K562 (cell line): ENCODE data around the gene TRAPPC4. TPM values are rescaled to one million over a fixed set of nuclear protein-coding genes. Genes with fewer than 3 reads are reported as not detected.

Experiments
- BHLHE40 ChIP-seq: IDR thresholded peaks from 2 replicates; pipeline ENCODE4 v1.6.1; 2011; ENCODE audit warnings: low read length, improper control_type of control experiment
- CBX5 ChIP-seq: IDR thresholded peaks from 2 replicates; pipeline ENCODE4 v1.6.1; 2014; ENCODE audit warnings: low read depth, borderline replicate concordance
- ELF2 ChIP-seq: fragments of 250-450 bp; sonication (Bioruptor Pico); IDR thresholded peaks from 2 replicates; pipeline ENCODE4 v1.5.0; 2021; ENCODE audit warnings: mild to moderate bottlenecking
- HIVEP1 ChIP-seq: fragments of 250-450 bp; sonication (Bioruptor Pico); IDR thresholded peaks from 2 replicates; pipeline ENCODE4 v1.4.0; 2020; ENCODE audit warnings: mild to moderate bottlenecking
- HNRNPUL1 ChIP-seq: fragments of 200-400 bp; formaldehyde crosslinking; IDR thresholded peaks from 2 replicates; pipeline ENCODE4 v1.6.1; 2017; ENCODE audit warnings: low read length
- MAZ ChIP-seq, 2 experiments: fragments of 450-650 bp in 1 of 2; sonication (generic) in 1 of 2; formaldehyde crosslinking; IDR thresholded peaks in 1 of 2; conservative IDR thresholded peaks in 1 of 2; 2 replicates each; pipeline versions ENCODE4 v1.4.0 to v1.5.0; 2020; ENCODE audit warnings: mild to moderate bottlenecking in 1 of 2, missing genetic modification reagents in 1 of 2
- NFIC ChIP-seq: fragments of 450-650 bp; IDR thresholded peaks from 2 replicates; pipeline ENCODE4 v1.6.1; 2017; ENCODE audit warnings: mild to moderate bottlenecking, inconsistent platforms
- PCBP1 ChIP-seq: fragments of 200-400 bp; formaldehyde crosslinking; IDR thresholded peaks from 2 replicates; pipeline ENCODE4 v1.6.1; 2018; ENCODE audit warnings: mild to moderate bottlenecking, low read depth, low read length; ENCODE audit not compliant: poor library complexity, severe bottlenecking
- PHF21A ChIP-seq: fragments of 450-650 bp; IDR thresholded peaks from 2 replicates; pipeline ENCODE4 v1.6.1; 2017; ENCODE audit warnings: low read depth, borderline replicate concordance
- POLR2A ChIP-seq: fragments of 450-650 bp; conservative IDR thresholded peaks from 2 replicates; pipeline ENCODE4 v1.6.1; 2016
- RB1 ChIP-seq: fragments of 450-650 bp; IDR thresholded peaks from 2 replicates; pipeline ENCODE4 v1.6.1; 2017; ENCODE audit warnings: low read depth, mild to moderate bottlenecking
- SAFB2 ChIP-seq: fragments of 200-400 bp; formaldehyde crosslinking; IDR thresholded peaks from 2 replicates; pipeline ENCODE4 v1.6.1; 2018; ENCODE audit warnings: borderline replicate concordance, low read length, low read depth, moderate library complexity; ENCODE audit not compliant: severe bottlenecking
- SMARCE1 ChIP-seq: fragments of 450-650 bp; IDR thresholded peaks from 2 replicates; pipeline ENCODE4 v1.7.1; 2016; ENCODE audit warnings: mild to moderate bottlenecking
- TOE1 ChIP-seq, 2 experiments: fragments of 450-650 bp in 1 of 2; sonication (generic) in 1 of 2; formaldehyde crosslinking in 1 of 2; IDR thresholded peaks; 2 replicates each; pipeline versions ENCODE4 v1.7.1 to v1.8.0; 2016 to 2022; ENCODE audit warnings: borderline replicate concordance in 2 of 2, mild to moderate bottlenecking in 2 of 2, antibody characterized with exemption in 1 of 2, inconsistent platforms in 1 of 2, low read depth in 1 of 2, missing genetic modification reagents in 1 of 2, moderate library complexity in 1 of 2
- ZBTB17 ChIP-seq: fragments of 450-650 bp; formaldehyde crosslinking; IDR thresholded peaks from 2 replicates; pipeline ENCODE4 v1.4.0; 2020; ENCODE audit warnings: mild to moderate bottlenecking
- ZNF12 ChIP-seq: sonication (generic); formaldehyde crosslinking; IDR thresholded peaks from 2 replicates; pipeline ENCODE4 v1.4.0; 2020; ENCODE audit warnings: mild to moderate bottlenecking, missing genetic modification reagents
- ZNF311 ChIP-seq: fragments of 250-450 bp; sonication (Bioruptor Pico); IDR thresholded peaks from 2 replicates; pipeline ENCODE4 v1.4.0; 2020; ENCODE audit warnings: mild to moderate bottlenecking, moderate library complexity
- ZNF384 ChIP-seq: IDR thresholded peaks from 2 replicates; pipeline ENCODE4 v1.6.1; 2012; ENCODE audit warnings: low read depth, low read length, improper control_type of control experiment
- ZNF561 ChIP-seq: fragments of 450-650 bp; formaldehyde crosslinking; conservative IDR thresholded peaks from 2 replicates; pipeline ENCODE4 v1.4.0; 2020; ENCODE audit warnings: mild to moderate bottlenecking, moderate library complexity
- ZSCAN29 ChIP-seq: fragments of 450-650 bp; IDR thresholded peaks from 2 replicates; pipeline ENCODE4 v1.6.1; 2017
- polyA plus RNA-seq, 8 experiments: library from polyadenylated mRNA; depleted of rRNA in 4 of 8; stranded (reverse) in 5 of 8; unstranded in 3 of 8; fragments of >200 nt; fragmentation: Nextera tagmentation in 2 of 8; fragmentation: Illumina TruSeq in 1 of 8; extraction: Ambion mirVana in 2 of 8; extraction: Trizol in 1 of 8; gene quantifications; 2 replicates each; pipeline versions ENCODE4 v1.2.1 to v1.2.3, GENCODE V29; 2011 to 2014; ENCODE audit warnings: inconsistent platforms in 1 of 8, missing spikeins in 1 of 8
- total RNA-seq, 7 experiments: library from RNA; depleted of rRNA in 6 of 7; stranded (reverse); fragments of >200 nt in 6 of 7; fragmentation: Illumina TruSeq in 2 of 7; extraction: Trizol in 2 of 7; gene quantifications; 2 replicates each; pipeline versions ENCODE4 v1.2.1 to v1.2.3, GENCODE V29; 2011 to 2021; ENCODE audit warnings: low replicate concordance in 1 of 7
- TF ChIP-seq, protein P1 (sequence below), 2 experiments: fragments of 150-350 bp in 1 of 2; IDR thresholded peaks; 2 replicates each; pipeline ENCODE4 v1.6.1; 2012 to 2016; ENCODE audit warnings: low read depth in 2 of 2, low read length in 2 of 2, mild to moderate bottlenecking in 1 of 2, moderate library complexity in 1 of 2
- TF ChIP-seq, protein P2 (sequence below): fragments of 200-800 bp; sonication (Bioruptor generic); IDR thresholded peaks from 2 replicates; pipeline ENCODE4 v1.6.1; 2017; ENCODE audit warnings: missing genetic modification characterization, missing compliant biosample characterization
- TF ChIP-seq, protein P3 (sequence below), 2 experiments: IDR thresholded peaks in 1 of 2; conservative IDR thresholded peaks in 1 of 2; 2 replicates each; pipeline ENCODE4 v1.6.1; 2016; ENCODE audit warnings: low read depth in 2 of 2, mild to moderate bottlenecking in 1 of 2, missing compliant biosample characterization in 1 of 2, missing genetic modification characterization in 1 of 2, moderate library complexity in 1 of 2

TRAPPC4 gene
- total and polyA plus RNA-seq, 9 of the 15 experiments (the other 6 are each of a cell fraction or from before 2014, with no cell fraction given): 121 to 524 (median 142) TPM

DNA sequence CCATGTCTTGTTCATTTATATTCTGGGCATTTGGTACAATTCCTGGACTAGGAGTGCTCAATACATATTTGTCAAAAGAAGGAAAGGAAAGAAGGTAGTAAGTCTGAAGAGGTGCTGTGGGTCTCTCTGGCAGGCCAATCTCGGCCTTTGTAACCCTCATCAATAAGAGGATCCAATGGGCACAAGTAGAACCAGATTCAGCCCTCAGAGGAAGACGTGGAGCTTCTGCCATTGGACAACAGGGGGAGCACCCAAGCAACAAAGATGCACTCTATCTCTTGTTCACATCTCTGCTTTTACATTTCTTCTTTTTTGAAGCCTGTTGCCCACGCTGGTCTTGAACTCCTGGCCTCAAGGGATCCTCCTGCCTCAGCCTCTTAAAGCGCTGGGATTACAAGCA, 46.8 kb downstream of the TRAPPC4 start (continued):
- TF ChIP-seq, protein P1, sequence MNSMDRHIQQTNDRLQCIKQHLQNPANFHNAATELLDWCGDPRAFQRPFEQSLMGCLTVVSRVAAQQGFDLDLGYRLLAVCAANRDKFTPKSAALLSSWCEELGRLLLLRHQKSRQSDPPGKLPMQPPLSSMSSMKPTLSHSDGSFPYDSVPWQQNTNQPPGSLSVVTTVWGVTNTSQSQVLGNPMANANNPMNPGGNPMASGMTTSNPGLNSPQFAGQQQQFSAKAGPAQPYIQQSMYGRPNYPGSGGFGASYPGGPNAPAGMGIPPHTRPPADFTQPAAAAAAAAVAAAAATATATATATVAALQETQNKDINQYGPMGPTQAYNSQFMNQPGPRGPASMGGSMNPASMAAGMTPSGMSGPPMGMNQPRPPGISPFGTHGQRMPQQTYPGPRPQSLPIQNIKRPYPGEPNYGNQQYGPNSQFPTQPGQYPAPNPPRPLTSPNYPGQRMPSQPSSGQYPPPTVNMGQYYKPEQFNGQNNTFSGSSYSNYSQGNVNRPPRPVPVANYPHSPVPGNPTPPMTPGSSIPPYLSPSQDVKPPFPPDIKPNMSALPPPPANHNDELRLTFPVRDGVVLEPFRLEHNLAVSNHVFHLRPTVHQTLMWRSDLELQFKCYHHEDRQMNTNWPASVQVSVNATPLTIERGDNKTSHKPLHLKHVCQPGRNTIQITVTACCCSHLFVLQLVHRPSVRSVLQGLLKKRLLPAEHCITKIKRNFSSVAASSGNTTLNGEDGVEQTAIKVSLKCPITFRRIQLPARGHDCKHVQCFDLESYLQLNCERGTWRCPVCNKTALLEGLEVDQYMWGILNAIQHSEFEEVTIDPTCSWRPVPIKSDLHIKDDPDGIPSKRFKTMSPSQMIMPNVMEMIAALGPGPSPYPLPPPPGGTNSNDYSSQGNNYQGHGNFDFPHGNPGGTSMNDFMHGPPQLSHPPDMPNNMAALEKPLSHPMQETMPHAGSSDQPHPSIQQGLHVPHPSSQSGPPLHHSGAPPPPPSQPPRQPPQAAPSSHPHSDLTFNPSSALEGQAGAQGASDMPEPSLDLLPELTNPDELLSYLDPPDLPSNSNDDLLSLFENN (IDR thresholded peaks at IDR 0.05; ENCODE audit: low read depth in 2 of 2, low read length in 2 of 2): no peak
- TF ChIP-seq BHLHE40 (no peak), ELF2 (CRISPR knock-in tag) (no peak), ZNF384 (no peak), NFIC (no peak), MAZ (CRISPR knock-in tag; conservative IDR thresholded peaks at IDR 0.05 in 1 of 2, IDR thresholded peaks at IDR 0.05 in 1 of 2) (0 out of 4 replicates have a peak, but pooled peaks of 1 of the 2 experiments have one; percentile 13), HIVEP1 (CRISPR knock-in tag) (no peak), ZBTB17 (no peak), CBX5 (no peak), PCBP1 (no peak), ZNF12 (CRISPR knock-in tag) (no peak), POLR2A (no peak), PHF21A (peak; percentile 96), SMARCE1 (no peak), TOE1 (IDR thresholded peaks at IDR 0.05; ENCODE audit: borderline replicate concordance) (no peak), TOE1 (CRISPR knock-in tag; IDR thresholded peaks at IDR 0.05; ENCODE audit: borderline replicate concordance, low read depth) (no peak), HNRNPUL1 (no peak), ZNF561 (no peak), RB1 (0 out of 2 replicates have a peak, but pooled peaks have one; percentile 33), ZNF311 (CRISPR knock-in tag) (no peak), ZSCAN29 (no peak), SAFB2 (no peak)
- TF ChIP-seq, protein P2, sequence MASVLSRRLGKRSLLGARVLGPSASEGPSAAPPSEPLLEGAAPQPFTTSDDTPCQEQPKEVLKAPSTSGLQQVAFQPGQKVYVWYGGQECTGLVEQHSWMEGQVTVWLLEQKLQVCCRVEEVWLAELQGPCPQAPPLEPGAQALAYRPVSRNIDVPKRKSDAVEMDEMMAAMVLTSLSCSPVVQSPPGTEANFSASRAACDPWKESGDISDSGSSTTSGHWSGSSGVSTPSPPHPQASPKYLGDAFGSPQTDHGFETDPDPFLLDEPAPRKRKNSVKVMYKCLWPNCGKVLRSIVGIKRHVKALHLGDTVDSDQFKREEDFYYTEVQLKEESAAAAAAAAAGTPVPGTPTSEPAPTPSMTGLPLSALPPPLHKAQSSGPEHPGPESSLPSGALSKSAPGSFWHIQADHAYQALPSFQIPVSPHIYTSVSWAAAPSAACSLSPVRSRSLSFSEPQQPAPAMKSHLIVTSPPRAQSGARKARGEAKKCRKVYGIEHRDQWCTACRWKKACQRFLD (CRISPR knock-in tag): no peak
- TF ChIP-seq, protein P3, sequence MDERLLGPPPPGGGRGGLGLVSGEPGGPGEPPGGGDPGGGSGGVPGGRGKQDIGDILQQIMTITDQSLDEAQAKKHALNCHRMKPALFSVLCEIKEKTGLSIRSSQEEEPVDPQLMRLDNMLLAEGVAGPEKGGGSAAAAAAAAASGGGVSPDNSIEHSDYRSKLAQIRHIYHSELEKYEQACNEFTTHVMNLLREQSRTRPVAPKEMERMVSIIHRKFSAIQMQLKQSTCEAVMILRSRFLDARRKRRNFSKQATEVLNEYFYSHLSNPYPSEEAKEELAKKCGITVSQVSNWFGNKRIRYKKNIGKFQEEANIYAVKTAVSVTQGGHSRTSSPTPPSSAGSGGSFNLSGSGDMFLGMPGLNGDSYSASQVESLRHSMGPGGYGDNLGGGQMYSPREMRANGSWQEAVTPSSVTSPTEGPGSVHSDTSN (CRISPR knock-in tag; IDR thresholded peaks at IDR 0.05; ENCODE audit: low read depth): no peak
- TF ChIP-seq, protein P3 (tag; conservative IDR thresholded peaks at IDR 0.05; ENCODE audit: low read depth): no peak
